ENCODE results near the gene MAP2K1. TPM values are rescaled to one million over a fixed set of nuclear protein-coding genes. Genes with fewer than 3 reads are reported as not detected.
A peak's percentile ranks its signal among the peaks of the same experiment; 100 is the strongest.
"Not testable (repeated sequence)": the region's sequence is repeated elsewhere in the genome, so short reads cannot be mapped to it uniquely, and the experiment has no call there.

The MAP2K1 gene
- total RNA-seq, 4 donors from 2014 or later: 50.4 to 112 (median 69.5) TPM

DNA sequence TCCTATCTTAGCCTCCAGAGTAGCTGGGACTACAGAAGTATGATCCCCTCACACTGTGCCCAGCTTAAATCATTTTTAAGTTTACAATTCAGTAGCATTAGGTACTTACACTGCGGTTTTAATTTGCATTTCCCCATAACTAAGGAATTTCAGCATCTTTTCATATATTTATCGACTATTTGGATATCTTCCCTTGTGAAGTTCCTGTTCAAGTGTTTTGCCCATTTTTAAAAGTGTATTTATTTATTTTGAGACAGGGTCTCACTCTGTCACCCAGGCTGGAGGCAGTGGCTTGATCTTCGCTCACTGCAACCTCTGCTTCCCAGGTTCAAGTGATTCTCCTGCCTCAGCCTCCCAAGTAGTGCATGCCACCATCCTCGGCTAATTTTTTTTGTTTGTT is 12.5 kb upstream of the MAP2K1 start:
- DNase-seq (no peak), ATAC-seq (no peak)
- peaks cover 0 to 4% of the 10 kb centered on the region in 2 donors for H3K4me1 ChIP-seq
- H3K4me3 ChIP-seq: no peak overlapping the region
- in situ Hi-C loops (cut with MboI; ENCODE audit: low sequenced_read_pairs in 4 of 4) (no loop called here), intact Hi-C loops (cut with DNase I; ENCODE audit: low total_unique reads) (no loop called here)
- no peaks in the 10 kb centered on the region for H3K9me3 ChIP-seq
- H3K27ac ChIP-seq: no peak overlapping the region
- no peaks in the 10 kb centered on the region for H3K36me3 ChIP-seq
- no peaks in the 10 kb centered on the region for H3K27me3 ChIP-seq
- TF ChIP-seq, protein P1, sequence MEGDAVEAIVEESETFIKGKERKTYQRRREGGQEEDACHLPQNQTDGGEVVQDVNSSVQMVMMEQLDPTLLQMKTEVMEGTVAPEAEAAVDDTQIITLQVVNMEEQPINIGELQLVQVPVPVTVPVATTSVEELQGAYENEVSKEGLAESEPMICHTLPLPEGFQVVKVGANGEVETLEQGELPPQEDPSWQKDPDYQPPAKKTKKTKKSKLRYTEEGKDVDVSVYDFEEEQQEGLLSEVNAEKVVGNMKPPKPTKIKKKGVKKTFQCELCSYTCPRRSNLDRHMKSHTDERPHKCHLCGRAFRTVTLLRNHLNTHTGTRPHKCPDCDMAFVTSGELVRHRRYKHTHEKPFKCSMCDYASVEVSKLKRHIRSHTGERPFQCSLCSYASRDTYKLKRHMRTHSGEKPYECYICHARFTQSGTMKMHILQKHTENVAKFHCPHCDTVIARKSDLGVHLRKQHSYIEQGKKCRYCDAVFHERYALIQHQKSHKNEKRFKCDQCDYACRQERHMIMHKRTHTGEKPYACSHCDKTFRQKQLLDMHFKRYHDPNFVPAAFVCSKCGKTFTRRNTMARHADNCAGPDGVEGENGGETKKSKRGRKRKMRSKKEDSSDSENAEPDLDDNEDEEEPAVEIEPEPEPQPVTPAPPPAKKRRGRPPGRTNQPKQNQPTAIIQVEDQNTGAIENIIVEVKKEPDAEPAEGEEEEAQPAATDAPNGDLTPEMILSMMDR (IDR thresholded peaks at IDR 0.05 in 4 of 5, conservative IDR thresholded peaks at IDR 0.05 in 1 of 5): no peak
- no peak for TF ChIP-seq POLR2A (IDR thresholded peaks at IDR 0.05)

DNA sequence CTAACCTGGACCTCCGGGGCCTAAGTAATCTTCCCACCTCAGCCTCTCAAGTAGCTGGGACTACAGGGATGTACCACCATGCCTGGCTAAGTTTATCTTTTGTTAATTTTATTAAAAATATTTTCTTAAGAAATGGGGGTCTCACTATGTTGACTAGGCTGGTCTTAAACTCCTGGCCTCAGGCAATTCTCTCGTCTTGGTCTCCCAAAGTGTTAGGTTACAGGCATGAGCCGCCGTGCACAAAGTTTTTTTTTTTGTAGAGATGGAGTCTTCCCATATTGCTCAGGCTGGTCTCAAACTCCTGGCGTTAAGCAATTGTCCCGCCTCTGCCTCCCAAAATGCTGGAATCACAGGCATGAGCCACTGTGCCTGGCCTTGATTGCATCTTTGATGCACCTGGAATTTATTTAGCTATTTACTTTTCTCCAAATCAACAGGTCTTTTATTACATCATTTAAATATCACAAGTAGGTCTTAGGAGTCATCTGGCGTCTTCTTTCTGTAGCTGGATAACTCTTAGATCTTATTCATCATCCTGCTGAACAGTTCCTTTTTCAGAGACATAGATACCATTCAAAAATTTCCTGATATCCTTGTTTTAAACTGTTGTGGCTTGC is 7.8 kb upstream of the MAP2K1 start:
- DNase-seq: no peak
- no peak overlapping the region for H3K4me3 ChIP-seq
- TF ChIP-seq, protein P1 (IDR thresholded peaks at IDR 0.05 in 4 of 5, conservative IDR thresholded peaks at IDR 0.05 in 1 of 5): no peak
- no peak for TF ChIP-seq POLR2A (IDR thresholded peaks at IDR 0.05)
- H3K9me3 ChIP-seq: no peaks in the 10 kb centered on the region
- in situ Hi-C loops (cut with MboI; ENCODE audit: low sequenced_read_pairs in 4 of 4) (no loop called here), intact Hi-C loops (cut with DNase I; ENCODE audit: low total_unique reads) (no loop called here)
- no peak overlapping the region for H3K27ac ChIP-seq
- no peak for ATAC-seq
- no peaks in the 10 kb centered on the region for H3K27me3 ChIP-seq
- no peaks in the 10 kb centered on the region for H3K36me3 ChIP-seq
- no peaks in the 10 kb centered on the region for H3K4me1 ChIP-seq

DNA sequence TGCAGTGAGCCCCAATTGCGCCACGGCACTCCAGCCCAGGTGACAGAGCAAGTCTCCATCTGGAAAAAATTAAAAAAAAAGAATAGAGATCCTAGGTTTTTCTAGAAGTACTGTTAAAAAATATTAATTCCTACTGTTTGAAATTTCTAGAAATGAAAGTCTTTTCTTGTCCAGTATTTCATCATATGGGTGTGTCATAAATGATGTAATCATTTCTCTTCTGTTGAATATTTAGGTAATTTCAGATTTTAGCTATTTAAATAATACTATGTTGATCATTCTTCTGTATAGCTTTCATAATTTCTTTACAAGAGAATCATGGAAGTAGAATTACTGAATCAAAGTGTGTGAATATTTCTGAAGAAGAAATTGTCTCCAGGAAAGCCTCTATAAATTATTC is 5.3 kb upstream of the MAP2K1 start:
- not testable (repeated sequence) for H3K9me3 ChIP-seq, ATAC-seq, H3K27ac ChIP-seq, DNase-seq, H3K4me1 ChIP-seq, H3K4me3 ChIP-seq, H3K27me3 ChIP-seq, H3K36me3 ChIP-seq
- intact Hi-C loops (cut with DNase I; ENCODE audit: low total_unique reads): loop anchor here (10.0 kb wide), 1 partner anchor 323 kb away; the partner anchor contains the start of gene SMAD6
- in situ Hi-C loops (cut with MboI; ENCODE audit: low sequenced_read_pairs in 4 of 4): loop anchor here in 2 of 4 donors (10.0 kb wide), 2 partner anchors 113 to 123 kb away; partner anchors contain the start of genes RPL4 (in 1 of the 2), SNAPC5 (in 1 of the 2) and ZWILCH (in 1 of the 2)

DNA sequence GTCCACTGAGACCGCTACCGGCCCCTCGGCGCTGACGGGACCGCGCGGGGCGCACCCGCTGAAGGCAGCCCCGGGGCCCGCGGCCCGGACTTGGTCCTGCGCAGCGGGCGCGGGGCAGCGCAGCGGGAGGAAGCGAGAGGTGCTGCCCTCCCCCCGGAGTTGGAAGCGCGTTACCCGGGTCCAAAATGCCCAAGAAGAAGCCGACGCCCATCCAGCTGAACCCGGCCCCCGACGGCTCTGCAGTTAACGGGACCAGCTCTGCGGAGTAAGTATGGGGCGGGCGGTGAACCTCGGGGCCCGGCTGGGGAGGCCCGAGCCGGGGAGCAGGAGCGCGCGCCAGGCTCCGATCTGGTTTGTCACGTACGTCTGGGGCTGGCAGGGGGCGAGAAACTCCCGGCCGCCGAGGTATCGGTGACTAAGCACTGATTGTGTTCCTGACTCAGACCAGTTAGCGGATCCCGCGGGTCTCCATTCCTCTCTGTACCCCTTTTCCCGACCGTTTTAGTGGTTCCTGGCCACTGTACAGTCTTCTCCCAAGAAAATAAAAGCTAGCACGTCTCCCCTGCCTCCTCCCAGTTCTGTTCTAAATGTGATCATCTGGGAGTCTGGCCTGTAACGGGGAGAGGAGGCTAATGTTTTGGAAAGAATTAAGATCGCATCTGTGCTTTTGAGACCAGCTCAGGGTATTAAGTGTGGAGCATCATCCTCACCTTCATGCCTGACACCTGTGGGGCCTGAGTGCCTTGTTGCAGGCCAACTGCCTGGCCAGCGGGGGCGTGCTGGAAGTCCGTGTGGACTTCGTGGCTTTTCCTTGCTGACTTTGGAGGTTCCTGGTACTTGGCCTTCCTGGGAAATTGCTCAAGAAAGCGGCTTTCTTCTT is 691 bp downstream of the MAP2K1 start:
- H3K4me1 ChIP-seq: peaks cover 34 to 42% of the 10 kb centered on the region in 2 donors

More for the DNA sequence above, 691 bp downstream of the MAP2K1 start:
- no peaks in the 10 kb centered on the region for H3K27me3 ChIP-seq
- H3K9me3 ChIP-seq: no peaks in the 10 kb centered on the region
- peak overlapping the region; percentile 91 to 96 (median 94) for H3K27ac ChIP-seq
- DNase-seq (peak; percentile 22 to 50), ATAC-seq (peak; percentile 49 to 55)
- no peaks in the 10 kb centered on the region for H3K36me3 ChIP-seq
- TF ChIP-seq, protein P1 (IDR thresholded peaks at IDR 0.05 in 4 of 5, conservative IDR thresholded peaks at IDR 0.05 in 1 of 5): peak in 1 of 5 experiments; percentile 47
- TF ChIP-seq POLR2A (IDR thresholded peaks at IDR 0.05): no peak
- intact Hi-C loops (cut with DNase I; ENCODE audit: low total_unique reads): loop anchor here (2.0 to 10.0 kb wide), 2 partner anchors 117 to 317 kb away; partner anchors contain the start of genes RPL4, SMAD6 and ZWILCH
- peak overlapping the region; percentile 80 to 88 (median 84) for H3K4me3 ChIP-seq
- in situ Hi-C loops (cut with MboI; ENCODE audit: low sequenced_read_pairs in 4 of 4): loop anchor here (5.0 to 10.0 kb wide), 4 partner anchors 100 to 117 kb away; partner anchors contain the start of genes SNAPC5 (in 2 of the 4), RPL4 (in 1 of the 4) and ZWILCH (in 1 of the 4)

All from gastrocnemius medialis (tissue), 4 donors.